ENCODE results near the gene HSF4. TPM values are rescaled to one million over a fixed set of nuclear protein-coding genes. Genes with fewer than 3 reads are reported as not detected.

HSF4 gene
- total RNA-seq, 4 donors from 2014 or later, result 29.5 to 136 (median 76.6) TPM

GRCh38 chr16:67149276-67150046, 15.1 kb upstream of the HSF4 start:
- DNase-seq, result no peak
- no peak for TF ChIP-seq CTCF (IDR thresholded peaks at IDR 0.05)
- TF ChIP-seq EP300 (IDR thresholded peaks at IDR 0.05; ENCODE audit: low read depth), result no peak
- TF ChIP-seq POLR2AphosphoS5 (IDR thresholded peaks at IDR 0.05), result no peak
- TF ChIP-seq POLR2A (IDR thresholded peaks at IDR 0.05), result no peak
- Histone ChIP-seq H3K4me3 (peak overlapping the region in 1 of 4 donors; percentile 55), H3K36me3 (peaks cover 0 to 20% (median 0%) of the 10 kb centered on the region in 4 donors), H3K4me1 (peaks cover 7 to 15% (median 12%) of the 10 kb centered on the region in 4 donors), H3K9me3 (no peaks in the 10 kb centered on the region), H3K27me3 (peaks cover 16% of the 10 kb centered on the region), H3K27ac (peak overlapping the region in 2 of 4 donors; percentile 86 to 88)
- WGBS, 2 donors (ENCODE audit: low coverage in 1 of 2), result 84% methylated on average over 70 of the region's 77 CpGs; no CpG with 5 or more reads in 1 of the 2 donors
- in situ Hi-C loops (cut with MboI; ENCODE audit: low pct_ligation_motif_present in 1 of 4, low pct_unique_long_range_greater_than_20kb in 1 of 4, low sequenced_read_pairs in 3 of 4), result loop anchor here in 3 of 4 donors (10.0 to 25.0 kb wide), 3 partner anchors 135 to 187 kb away; partner anchors contain the start of genes CES3 (in 1 of the 3) and CES4A (in 1 of the 3)
- intact Hi-C loops (cut with DNase I; ENCODE audit: low total_unique reads), result no loop called here

DNA sequence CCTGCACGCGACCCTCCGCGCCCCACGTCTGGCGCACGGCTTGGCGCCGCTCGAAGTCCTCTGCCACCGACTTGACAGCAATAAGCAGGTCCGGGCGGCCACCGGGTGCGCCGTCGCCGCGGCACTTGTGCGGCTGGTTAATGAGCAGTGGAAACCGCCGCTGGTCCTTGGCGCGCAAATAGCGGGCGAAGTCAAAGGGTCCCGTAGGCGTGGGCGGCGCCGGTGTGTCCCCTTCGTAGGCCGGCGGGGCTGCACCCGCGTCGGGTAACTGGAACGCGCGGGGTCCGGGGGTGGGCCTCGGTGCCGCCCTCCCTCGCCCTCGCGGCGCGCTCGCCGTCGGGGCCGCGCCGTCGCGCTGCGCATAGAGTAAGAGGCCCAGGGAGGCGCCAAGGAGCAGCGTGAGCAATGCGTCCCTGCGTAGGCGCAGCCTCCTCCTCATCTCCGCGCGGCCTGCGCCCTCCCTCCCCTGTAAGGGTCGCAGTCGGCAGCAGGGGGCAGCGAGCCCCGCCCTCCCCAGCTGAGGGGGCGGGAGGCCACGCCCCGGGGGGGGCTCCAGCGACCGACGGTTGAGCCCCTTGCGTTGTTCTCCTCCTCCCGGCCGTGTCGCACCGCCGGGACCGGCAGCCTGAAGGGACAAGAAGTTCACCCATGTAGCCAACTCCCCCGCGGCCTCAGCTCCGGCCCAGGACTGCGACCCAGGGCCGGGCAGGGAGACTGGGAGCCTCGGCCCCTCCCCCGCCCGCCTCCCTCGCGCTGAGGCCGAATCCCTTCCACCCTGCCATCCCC, 14.3 kb upstream of the HSF4 start:
- intact Hi-C loops (cut with DNase I; ENCODE audit: low total_unique reads) (no loop called here), in situ Hi-C loops (cut with MboI; ENCODE audit: low pct_ligation_motif_present in 1 of 4, low pct_unique_long_range_greater_than_20kb in 1 of 4, low sequenced_read_pairs in 3 of 4) (loop anchor here in 3 of 4 donors (10.0 to 25.0 kb wide), 3 partner anchors 135 to 188 kb away; partner anchors contain the start of genes CES3 (in 1 of the 3) and CES4A (in 1 of the 3))
- WGBS, 2 donors (ENCODE audit: low coverage in 1 of 2), result 14% methylated on average over 36 of the region's 94 CpGs; no CpG with 5 or more reads in 1 of the 2 donors
- TF ChIP-seq EP300 (IDR thresholded peaks at IDR 0.05; ENCODE audit: low read depth) (no peak), POLR2AphosphoS5 (IDR thresholded peaks at IDR 0.05) (no peak), CTCF (IDR thresholded peaks at IDR 0.05) (no peak), POLR2A (IDR thresholded peaks at IDR 0.05) (no peak)
- peaks cover 16% of the 10 kb centered on the region for H3K27me3 ChIP-seq
- DNase-seq, result no peak
- no peaks in the 10 kb centered on the region for H3K9me3 ChIP-seq
- peaks cover 0 to 14% (median 0%) of the 10 kb centered on the region in 4 donors for H3K36me3 ChIP-seq
- peak overlapping the region; percentile 30 to 66 (median 52) for H3K4me3 ChIP-seq
- peak overlapping the region; percentile 80 to 92 (median 87) for H3K27ac ChIP-seq
- H3K4me1 ChIP-seq, result peaks cover 11 to 22% (median 18%) of the 10 kb centered on the region in 4 donors

GRCh38 chr16:67150833-67151396, 13.6 kb upstream of the HSF4 start, which contains the start of gene B3GNT9:
B3GNT9 (minus strand) TSS chr16:67150998; CDS start chr16:67150485, 513 bp downstream.
- intact Hi-C loops (cut with DNase I; ENCODE audit: low total_unique reads), result no loop called here
- peaks cover 11 to 28% (median 25%) of the 10 kb centered on the region in 4 donors for H3K4me1 ChIP-seq
- in situ Hi-C loops (cut with MboI; ENCODE audit: low pct_ligation_motif_present in 1 of 4, low pct_unique_long_range_greater_than_20kb in 1 of 4, low sequenced_read_pairs in 3 of 4), result loop anchor here in 3 of 4 donors (10.0 to 25.0 kb wide), 3 partner anchors 136 to 189 kb away; partner anchors contain the start of genes CES3 (in 1 of the 3) and CES4A (in 1 of the 3)

More at GRCh38 chr16:67150833-67151396, 13.6 kb upstream of the HSF4 start, which contains the start of gene B3GNT9:
- no peak for TF ChIP-seq POLR2A (IDR thresholded peaks at IDR 0.05)
- no peak for TF ChIP-seq POLR2AphosphoS5 (IDR thresholded peaks at IDR 0.05)
- TF ChIP-seq EP300 (IDR thresholded peaks at IDR 0.05; ENCODE audit: low read depth), result no peak
- TF ChIP-seq CTCF (IDR thresholded peaks at IDR 0.05), result no peak
- no peaks in the 10 kb centered on the region for H3K9me3 ChIP-seq
- peaks cover 0 to 7% (median 0%) of the 10 kb centered on the region in 4 donors for H3K36me3 ChIP-seq
- H3K27ac ChIP-seq, result peak within 1 kb of the TSS; percentile 80 to 92 (median 87)
- peak; percentile 72 for DNase-seq
- 2% methylated on average over 19 of the region's 34 CpGs; no CpG with 5 or more reads in 1 of the 2 donors for WGBS, 2 donors (ENCODE audit: low coverage in 1 of 2)
- H3K27me3 ChIP-seq, result peaks cover 16% of the 10 kb centered on the region
- H3K4me3 ChIP-seq, result peak within 1 kb of the TSS; percentile 30 to 66 (median 52)

Measured in transverse colon (tissue), 4 donors.